GM12875 (cell line): ENCODE data around the gene EEF1AKMT4.

ENCODE experiments used
- H3K4me3 ChIP-seq: one replicate; pipeline ENCODE4 v1.5.1; 2011; ENCODE audit warnings: low read depth, low read length, control low read depth
- TF ChIP-seq, protein P1 (sequence below): IDR thresholded peaks from 2 replicates; pipeline ENCODE4 v1.5.1; 2011; ENCODE audit warnings: low read depth, mild to moderate bottlenecking, control low read depth, inconsistent platforms, low read length, moderate library complexity, borderline replicate concordance; ENCODE audit not compliant: insufficient read depth

The EEF1AKMT4 gene

DNA sequence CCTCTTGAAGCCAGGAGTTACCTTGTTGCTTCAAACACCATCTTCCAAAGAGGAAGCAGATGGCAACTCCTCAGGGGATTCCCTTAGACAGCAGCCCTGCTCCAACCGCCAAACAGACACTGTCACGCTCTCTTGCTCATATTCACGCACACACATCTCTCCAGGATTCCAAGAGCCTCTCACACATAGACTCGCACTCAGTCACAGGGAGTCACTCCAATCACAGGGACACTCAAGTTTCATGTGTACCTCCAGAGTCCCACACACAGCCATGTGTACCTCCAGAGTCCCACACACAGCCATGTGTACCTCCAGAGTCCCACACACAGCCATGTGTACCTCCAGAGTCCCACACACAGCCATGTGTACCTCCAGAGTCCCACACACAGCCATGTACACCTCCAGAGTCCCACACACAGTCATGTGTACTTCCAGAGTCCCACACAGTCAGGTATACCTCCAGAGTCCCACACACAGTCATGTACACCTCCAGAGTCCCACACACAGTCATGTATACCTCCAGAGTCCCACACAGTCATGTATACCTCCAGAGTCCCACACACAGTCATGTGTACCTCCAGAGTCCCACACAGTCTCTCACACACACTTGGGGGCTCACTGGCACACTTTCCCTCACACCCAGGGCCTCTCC lies 14.0 kb upstream of the EEF1AKMT4 start:
- no peak overlapping the region for H3K4me3 ChIP-seq
- TF ChIP-seq, protein P1, sequence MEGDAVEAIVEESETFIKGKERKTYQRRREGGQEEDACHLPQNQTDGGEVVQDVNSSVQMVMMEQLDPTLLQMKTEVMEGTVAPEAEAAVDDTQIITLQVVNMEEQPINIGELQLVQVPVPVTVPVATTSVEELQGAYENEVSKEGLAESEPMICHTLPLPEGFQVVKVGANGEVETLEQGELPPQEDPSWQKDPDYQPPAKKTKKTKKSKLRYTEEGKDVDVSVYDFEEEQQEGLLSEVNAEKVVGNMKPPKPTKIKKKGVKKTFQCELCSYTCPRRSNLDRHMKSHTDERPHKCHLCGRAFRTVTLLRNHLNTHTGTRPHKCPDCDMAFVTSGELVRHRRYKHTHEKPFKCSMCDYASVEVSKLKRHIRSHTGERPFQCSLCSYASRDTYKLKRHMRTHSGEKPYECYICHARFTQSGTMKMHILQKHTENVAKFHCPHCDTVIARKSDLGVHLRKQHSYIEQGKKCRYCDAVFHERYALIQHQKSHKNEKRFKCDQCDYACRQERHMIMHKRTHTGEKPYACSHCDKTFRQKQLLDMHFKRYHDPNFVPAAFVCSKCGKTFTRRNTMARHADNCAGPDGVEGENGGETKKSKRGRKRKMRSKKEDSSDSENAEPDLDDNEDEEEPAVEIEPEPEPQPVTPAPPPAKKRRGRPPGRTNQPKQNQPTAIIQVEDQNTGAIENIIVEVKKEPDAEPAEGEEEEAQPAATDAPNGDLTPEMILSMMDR = no peak

DNA sequence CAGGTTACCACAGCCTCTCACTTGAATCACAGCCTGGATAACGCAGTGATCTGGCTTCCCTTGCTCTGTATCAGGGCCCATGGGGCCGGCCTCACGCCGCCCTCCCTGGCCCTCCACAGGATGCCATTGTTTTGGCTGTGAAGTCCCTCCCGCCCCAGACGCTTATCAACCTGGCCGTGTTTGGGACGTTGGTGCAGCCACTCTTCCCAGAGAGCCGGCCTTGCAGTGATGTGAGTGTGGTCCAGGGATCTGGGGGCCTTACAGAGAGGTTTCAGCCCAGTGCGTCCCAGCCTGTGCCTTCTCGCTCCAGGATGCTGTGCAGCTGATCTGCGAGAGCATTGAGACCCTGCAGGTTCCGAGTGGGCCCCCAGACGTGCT lies 13.4 kb upstream of the EEF1AKMT4 start:
- H3K4me3 ChIP-seq = no peak overlapping the region
- TF ChIP-seq, protein P1 = no peak

DNA sequence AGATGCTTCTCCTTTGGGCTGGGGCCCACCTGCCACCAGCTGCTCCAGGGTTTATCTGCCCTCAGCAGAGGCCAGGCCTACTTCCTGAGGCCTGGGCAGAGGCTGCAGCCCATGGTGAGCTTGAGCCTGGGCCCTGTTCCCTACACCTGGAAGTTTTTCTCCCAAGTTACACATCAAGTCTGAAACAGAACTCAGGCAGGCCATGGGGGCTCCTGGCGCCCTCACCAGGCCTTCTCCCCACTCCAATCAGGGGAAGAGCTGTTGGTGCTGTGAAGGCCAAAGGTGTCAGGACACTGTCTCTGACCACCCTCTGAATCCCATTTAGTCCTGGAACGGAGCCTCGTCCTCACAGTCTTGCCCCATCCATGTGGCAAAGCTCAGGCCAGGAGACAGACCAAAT lies 12.8 kb upstream of the EEF1AKMT4 start:
- TF ChIP-seq, protein P1 = no peak
- no peak overlapping the region for H3K4me3 ChIP-seq

DNA sequence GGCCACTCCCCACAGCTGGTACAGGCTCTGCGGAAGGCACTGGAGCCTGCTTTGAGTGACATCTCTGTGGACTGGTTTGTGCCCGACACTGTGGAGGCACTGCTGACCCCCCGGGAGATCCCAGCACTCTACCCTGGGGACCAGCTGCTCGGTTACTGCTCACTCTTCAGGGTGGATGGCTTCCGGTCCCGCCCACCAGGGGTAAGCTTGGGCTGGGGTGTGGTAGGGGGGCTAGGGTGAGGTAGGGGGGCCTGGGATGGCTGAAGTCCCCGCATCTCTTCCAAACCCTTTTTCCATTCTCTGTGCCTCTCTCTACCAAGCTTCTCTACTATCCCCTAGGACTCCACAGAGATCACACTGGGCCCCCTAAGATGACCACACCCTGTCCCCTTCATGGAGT lies 12.3 kb upstream of the EEF1AKMT4 start:
- no peak overlapping the region for H3K4me3 ChIP-seq
- TF ChIP-seq, protein P1 = no peak

DNA sequence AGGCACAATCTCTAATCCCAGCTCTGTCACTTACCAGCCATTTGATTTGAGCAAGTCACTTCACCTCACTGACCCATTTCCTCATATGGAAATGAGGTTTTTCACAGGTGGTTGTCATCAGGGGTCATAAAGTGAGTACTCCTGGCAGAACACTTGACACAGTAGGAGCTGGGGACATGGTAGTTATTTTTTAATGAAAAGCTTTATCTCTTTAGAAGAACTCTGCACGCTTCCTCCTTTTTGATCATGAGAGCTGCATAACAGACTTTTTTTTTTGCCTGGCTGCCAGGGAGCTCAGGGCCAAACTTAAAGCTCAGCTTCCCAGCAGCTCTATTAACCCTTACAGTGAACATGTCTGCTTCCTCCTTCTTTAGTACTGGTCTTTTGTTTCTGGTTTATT lies 11.7 kb upstream of the EEF1AKMT4 start:
- H3K4me3 ChIP-seq = no peak overlapping the region
- TF ChIP-seq, protein P1 = no peak

DNA sequence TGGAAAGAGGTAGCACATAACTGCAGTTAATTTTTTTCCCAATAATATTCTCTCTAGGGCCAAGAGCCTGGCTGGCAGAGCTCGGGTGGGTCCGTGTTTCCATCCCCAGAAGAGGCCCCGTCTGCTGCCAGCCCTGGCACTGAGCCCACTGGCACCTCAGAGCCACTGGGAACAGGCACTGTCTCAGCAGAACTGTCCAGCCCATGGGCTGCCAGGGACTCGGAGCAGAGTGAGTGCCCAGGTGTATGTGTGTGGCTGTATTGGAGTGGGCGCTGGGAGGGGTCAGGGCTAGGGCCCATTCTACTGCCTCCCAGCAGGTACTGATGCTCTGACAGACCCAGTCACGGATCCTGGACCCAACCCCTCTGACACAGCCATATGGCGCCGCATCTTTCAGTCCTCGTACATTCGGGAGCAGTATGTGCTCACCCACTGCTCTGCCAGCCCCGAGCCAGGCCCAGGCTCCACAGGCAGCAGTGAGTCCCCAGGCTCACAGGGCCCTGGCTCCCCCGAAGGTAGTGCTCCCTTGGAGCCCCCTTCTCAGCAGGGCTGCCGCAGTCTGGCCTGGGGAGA lies 11.1 kb upstream of the EEF1AKMT4 start:
- TF ChIP-seq, protein P1 = no peak
- H3K4me3 ChIP-seq = no peak overlapping the region

DNA sequence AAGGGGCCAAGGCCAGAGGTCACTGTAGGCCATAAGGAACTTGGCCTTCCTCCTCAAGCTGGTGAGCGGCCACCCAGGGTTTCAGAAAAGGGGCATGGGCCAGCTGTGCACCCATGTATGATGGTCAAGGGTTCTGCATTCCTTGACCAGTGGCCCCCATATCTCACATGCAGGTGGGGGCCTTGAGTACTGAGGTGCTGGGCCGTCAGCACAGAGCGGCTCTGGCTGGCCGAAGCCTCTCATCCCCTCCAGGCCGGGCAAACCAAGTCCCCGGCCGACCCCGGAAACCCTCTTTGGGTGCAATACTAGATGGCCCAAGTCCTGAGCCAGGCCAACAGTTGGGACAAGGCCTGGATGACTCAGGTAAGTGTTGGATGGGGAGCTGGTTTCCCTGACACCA lies 10.3 kb upstream of the EEF1AKMT4 start:
- TF ChIP-seq, protein P1 = no peak
- H3K4me3 ChIP-seq = no peak overlapping the region
